ENCODE results near the gene HELZ.

HELZ gene

DNA sequence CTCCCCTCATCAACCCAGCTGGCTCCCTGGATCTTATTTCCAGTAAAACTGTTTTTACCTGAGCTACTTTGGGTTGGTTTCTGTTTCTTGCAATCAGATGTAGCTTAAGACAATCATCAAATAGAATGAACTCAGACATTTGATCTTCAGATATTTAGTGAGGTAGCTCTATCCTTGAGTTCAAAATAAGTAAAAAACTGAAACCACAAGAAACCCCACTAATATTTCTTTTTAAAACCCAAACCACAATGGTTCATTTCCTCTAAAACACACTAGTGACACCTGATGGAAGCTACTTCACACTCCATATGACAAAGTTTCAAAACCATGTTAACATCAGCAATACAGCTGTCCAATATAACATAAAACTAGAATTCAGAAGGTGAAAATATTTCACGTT, 162.9 kb downstream of the HELZ start:
- DNase-seq (ENCODE audit: low read depth in 2 of 3, low spot score in 1 of 3), result no peak

- DNase-seq (ENCODE audit: low read depth in 2 of 3, low spot score in 1 of 3), result no peak
These were observed 164.2 kb downstream of the HELZ start for GRCh38 chr17:67080804-67081203.

- DNase-seq (ENCODE audit: low read depth in 2 of 3, low spot score in 1 of 3), result no peak
These were observed 165.5 kb downstream of the HELZ start for GRCh38 chr17:67079491-67079890.

DNA sequence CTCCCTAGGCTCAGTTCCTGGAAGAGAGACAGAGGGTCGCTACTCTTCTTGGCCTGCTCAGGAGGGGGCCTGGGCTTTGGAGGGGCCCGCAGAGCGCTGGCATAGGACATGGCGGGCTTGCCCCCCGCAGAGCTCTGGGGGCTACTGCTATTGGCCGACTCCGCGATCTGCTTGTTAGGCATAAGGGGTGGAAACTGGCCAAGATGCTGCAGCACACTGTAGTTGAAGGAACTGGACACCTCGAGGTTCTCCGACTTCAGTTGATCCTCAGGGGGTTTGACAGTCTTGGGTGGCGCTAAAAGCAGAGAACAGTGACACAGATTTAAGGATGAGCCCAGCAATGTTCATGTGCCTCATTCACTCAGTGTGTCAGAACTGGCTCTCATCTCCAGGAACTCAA, 166.7 kb downstream of the HELZ start:
- DNase-seq (ENCODE audit: low read depth in 2 of 3, low spot score in 1 of 3), result no peak

- DNase-seq (ENCODE audit: low read depth in 2 of 3, low spot score in 1 of 3), result no peak
These were observed 168.7 kb downstream of the HELZ start for GRCh38 chr17:67076290-67076689.

GRCh38 chr17:67074781-67075180, 170.2 kb downstream of the HELZ start:
- no peak for DNase-seq (ENCODE audit: low read depth in 2 of 3, low spot score in 1 of 3)

DNA sequence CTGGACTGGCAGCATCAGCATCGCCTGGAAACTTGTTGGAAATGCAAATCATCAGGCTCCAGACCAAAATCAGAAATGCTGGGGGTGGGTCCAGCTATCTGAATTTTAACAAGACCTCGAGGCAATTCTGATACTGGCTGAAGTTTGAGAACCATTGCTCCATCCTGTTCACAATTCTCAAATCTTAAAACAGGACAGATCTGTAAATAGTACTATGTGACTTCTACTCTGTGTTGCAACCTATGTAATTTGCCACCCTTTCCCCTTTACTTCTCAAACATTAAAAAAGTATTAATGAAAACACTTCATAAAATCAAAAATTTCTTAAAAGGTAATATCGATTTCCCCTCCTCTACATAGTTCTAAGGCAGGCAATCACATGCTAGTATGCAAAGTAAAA, 172.1 kb downstream of the HELZ start:
- DNase-seq (ENCODE audit: low read depth in 2 of 3, low spot score in 1 of 3), result no peak

DNA sequence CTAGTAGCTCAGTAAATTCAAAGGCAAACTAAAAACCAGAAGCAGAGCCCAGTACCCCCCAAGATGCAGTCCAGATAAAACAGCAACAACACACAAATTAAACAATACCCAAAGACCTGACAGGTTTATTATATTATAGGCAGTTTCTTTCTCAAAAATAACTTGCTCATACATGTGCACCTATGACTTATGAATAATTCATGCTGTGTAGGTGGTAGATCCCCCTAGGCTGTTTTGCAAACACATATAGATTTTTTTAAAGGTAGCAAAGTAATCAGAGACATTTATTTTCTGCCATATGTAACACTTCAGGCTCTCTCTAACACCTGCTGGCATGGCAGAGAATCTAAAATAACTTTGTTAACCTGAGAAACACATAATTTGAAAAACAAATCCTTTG, 173.4 kb downstream of the HELZ start:
- DNase-seq (ENCODE audit: low read depth in 2 of 3, low spot score in 1 of 3), result no peak

DNA sequence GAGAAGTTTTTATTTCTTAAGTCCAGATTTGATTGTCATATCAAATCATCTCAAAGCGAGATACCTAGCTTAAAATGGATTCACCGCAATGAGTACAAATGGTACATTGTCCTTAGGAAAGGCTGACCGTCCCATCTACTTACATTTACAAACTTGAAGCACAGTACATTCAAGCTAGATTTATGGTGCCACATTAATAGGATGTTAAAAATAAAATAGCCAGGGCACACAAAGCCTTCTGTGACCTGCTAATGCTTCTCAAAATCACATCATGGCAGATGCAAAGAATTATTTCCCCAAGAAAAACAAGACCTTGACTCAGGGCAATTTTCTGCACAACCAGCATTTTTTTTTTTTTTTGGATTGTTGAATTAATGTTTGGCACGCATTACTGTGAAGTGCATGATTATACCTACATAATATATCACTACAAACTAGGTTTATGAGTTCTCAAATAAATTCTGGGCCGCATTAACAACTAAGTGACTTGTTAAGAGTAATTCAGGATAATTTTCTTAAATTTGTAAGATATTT, 175.3 kb downstream of the HELZ start:
- DNase-seq (ENCODE audit: low read depth in 2 of 3, low spot score in 1 of 3), result no peak

GRCh38 chr17:67068999-67069398, 176.0 kb downstream of the HELZ start:
- no peak for DNase-seq (ENCODE audit: low read depth in 2 of 3, low spot score in 1 of 3)

DNA sequence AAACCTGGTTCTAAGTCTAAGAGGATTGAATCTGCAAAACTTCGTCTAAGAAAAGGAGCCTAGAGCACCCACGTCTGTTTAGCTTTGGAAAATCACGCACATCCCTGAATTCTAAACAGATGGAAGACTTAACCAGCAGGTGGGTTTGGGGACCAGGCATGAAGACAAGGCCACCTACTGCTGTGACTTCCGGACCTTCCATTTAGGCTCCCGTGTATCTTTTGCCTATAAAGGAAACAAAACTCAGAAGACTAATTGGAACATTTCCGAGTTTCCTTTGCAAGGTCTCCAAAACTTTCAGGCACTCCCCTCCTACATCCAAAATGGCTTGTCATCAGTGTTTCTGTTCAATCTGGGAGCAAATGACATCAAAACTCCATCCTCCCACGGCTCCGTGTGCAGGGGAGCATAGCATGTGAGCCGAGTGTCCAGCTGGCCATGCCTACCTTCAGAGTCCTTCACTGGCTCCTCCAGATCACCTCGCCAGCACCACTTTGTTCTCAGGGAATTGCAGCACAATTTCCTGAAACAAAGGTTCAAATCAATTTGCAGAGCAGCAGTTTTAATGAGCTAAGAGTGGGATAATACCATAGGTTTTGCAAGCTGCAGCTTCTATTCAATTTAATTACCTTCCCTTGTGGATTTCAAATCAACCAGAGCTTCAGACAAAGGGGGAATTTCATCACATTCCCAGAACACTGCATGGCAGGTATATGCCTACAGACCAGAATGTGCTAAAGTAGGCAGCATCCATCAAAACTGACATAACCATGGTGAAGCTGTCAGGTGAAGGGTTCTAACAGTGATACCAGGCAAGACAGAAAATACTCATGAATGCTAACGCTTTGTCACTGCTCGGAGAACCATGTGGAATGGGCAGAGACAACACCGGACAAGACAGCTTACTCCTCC, 177.2 kb downstream of the HELZ start:
- no peak for DNase-seq (ENCODE audit: low read depth in 2 of 3, low spot score in 1 of 3)

DNA sequence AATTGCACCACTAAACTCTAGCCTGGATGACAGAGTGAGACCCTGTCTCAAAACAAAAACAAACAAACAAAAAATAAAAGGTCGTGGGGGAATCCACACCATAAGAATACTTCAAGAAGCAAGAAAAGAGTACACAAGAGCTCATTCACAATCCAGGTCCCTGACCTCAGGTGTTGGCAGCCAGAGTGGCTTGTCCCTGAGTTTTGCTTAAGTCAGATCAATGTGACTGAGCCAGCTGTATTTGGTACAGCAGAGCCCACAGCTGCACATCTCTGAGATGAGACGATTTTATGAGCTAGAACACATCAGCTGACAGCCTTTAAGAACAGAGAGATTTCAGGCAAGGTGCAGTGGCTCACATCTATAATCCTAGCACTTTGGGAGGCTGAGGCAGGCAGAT, 178.3 kb downstream of the HELZ start:
- DNase-seq (ENCODE audit: low read depth in 2 of 3, low spot score in 1 of 3), result no peak

GRCh38 chr17:67063141-67063540, 181.9 kb downstream of the HELZ start:
- no peak for DNase-seq (ENCODE audit: low read depth in 2 of 3, low spot score in 1 of 3)

- DNase-seq (ENCODE audit: low read depth in 2 of 3, low spot score in 1 of 3), result no peak
These were observed 185.6 kb downstream of the HELZ start for GRCh38 chr17:67059372-67059771.

DNA sequence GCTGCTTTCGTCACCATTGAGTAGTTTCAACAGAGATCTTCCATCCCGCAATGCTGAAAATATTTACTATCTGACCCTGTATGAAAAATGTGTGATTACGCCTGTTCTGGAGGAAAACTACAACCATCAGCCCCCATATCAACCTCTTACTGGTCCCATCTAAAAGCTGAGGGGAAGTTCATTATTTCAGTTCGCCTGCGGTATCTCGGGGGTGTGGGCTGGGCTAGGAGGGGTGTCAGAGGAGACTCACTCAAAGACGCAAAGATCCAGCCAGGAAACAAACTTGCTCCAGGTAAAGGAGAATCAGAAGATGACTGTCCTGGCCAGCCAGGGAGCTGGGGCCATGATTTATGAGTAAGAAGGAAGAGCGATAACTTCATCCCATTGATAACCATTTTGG, 187.0 kb downstream of the HELZ start:
- DNase-seq (ENCODE audit: low read depth in 2 of 3, low spot score in 1 of 3), result no peak

- no peak for DNase-seq (ENCODE audit: low read depth in 2 of 3, low spot score in 1 of 3)
These were observed 188.1 kb downstream of the HELZ start for GRCh38 chr17:67056746-67057490.

DNA sequence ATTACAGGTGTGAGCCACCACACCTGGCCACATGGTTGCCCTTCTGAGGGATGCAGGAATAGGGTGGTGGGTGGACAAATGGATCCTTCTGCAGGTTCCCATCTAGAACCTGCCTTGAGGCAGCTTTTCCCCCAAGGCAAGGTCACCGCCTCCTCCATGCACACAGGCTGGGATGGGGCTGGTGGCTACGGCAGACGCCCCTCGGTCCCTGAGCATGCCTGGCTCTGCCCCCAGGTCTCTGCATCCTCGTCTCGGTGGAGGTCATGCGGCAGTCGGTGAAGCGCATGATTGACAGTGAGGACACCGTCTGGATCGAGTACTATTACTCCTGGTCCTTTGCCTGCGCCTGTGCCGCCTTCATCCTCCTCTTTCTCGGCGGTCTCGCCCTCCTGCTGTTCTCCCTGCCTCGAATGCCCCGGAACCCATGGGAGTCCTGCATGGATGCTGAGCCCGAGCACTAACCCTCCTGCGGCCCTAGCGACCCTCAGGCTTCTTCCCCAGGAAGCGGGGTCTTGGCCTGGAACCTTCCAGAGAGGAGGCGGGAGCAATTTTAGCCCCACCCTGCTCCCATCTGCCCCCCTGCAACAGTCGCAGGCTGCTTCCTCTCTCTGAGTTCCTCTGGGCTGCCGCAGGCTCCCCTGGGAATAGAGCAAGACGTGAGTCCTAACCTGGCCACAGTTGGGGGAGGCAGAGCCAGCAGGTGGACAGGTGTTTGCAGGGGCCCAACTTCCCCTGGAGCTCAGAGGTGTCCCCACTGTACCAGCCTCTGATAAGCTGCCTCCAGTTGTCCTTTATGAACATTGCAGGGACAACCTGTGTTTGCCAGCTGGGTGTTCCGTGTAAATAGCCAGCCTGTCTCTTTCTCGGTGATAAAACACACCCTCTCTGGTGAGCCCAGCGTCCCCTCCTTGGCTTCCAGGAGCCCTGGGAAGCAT, 188.9 kb downstream of the HELZ start:
- no peak for DNase-seq (ENCODE audit: low read depth in 2 of 3, low spot score in 1 of 3)

- no peak for DNase-seq (ENCODE audit: low read depth in 2 of 3, low spot score in 1 of 3)
These were observed 190.0 kb downstream of the HELZ start for GRCh38 chr17:67055041-67055443.

DNA sequence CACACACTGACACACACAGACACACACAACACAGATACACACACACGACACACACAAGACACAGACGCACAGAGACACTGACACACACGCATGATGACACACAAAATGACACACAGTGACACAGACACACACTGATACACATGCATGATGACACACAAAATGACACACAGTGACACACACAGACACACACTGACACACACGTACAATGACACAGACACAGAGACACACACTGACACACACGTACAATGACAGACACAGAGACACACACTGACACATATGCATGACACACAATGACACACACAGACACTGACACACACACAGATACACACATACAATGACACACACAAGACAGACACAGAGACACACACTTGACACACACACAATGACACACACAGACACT, 190.4 kb downstream of the HELZ start:
- no peak for DNase-seq (ENCODE audit: low read depth in 2 of 3, low spot score in 1 of 3)

DNA sequence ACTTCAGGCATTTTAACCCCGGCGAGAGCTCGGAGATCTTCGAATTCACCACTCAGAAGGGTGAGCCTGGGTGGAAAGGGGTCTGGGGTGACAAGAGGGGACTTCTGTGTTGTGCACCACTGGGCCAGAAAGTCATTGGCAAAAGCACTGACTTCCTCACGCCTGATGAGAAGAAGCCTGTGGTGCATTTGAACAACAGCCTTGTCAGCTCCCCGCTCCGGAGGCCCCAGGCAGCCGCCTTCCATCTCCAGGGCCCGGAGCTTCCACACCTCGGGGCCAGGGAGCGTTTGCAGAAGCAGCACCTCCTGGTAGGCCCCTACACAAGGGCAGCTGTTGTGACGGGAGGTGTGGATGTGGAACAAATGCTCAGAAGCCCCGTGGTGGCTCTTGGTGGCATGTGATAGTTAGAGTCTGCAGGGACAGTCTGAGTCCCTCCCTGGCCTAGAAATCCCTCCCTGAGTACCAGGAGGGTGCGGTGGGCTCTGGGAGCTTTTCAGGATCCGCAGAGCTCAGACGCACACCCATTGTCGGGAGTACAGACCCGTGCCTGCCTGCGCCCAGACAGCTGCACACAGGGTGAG, 190.9 kb downstream of the HELZ start:
- no peak for DNase-seq (ENCODE audit: low read depth in 2 of 3, low spot score in 1 of 3)

Data from stimulated activated CD4-positive, alpha-beta T cell treated with anti-CD3 and anti-CD28 coated beads, Interleukin-12 subunit alpha, Interleukin-12 subunit beta, amount 100 ng/mL, for 48 hours (primary cell).